K562 (cell line): ENCODE data around the gene ATP13A1. TPM values are rescaled to one million over a fixed set of nuclear protein-coding genes. Genes with fewer than 3 reads are reported as not detected.

Experiments used
- BHLHE40 ChIP-seq: IDR thresholded peaks from 2 replicates; pipeline ENCODE4 v1.6.1; 2011; ENCODE audit warnings: low read length, improper control_type of control experiment
- CEBPG ChIP-seq, 3 experiments: fragments of 200-800 bp in 1 of 3; sonication (Bioruptor generic) in 1 of 3; sonication (generic) in 1 of 3; formaldehyde crosslinking in 1 of 3; IDR thresholded peaks in 2 of 3; conservative IDR thresholded peaks in 1 of 3; 2 replicates each; pipeline versions ENCODE4 v1.6.1 to v1.8.0; 2016 to 2022; ENCODE audit warnings: missing compliant biosample characterization in 2 of 3, missing genetic modification characterization in 2 of 3, mild to moderate bottlenecking in 1 of 3, missing genetic modification reagents in 1 of 3
- CLOCK ChIP-seq: fragments of 250-450 bp; sonication (Bioruptor Pico); IDR thresholded peaks from 2 replicates; pipeline ENCODE4 v1.4.0; 2020; ENCODE audit warnings: mild to moderate bottlenecking, moderate library complexity, borderline replicate concordance
- DACH1 ChIP-seq: fragments of 450-650 bp; IDR thresholded peaks from 2 replicates; pipeline ENCODE4 v1.6.1; 2018; ENCODE audit not compliant: partially characterized antibody
- EP400 ChIP-seq: fragments of 450-650 bp; IDR thresholded peaks from 2 replicates; pipeline ENCODE4 v1.6.1; 2017; ENCODE audit warnings: antibody characterized with exemption, mild to moderate bottlenecking, moderate library complexity
- ERF ChIP-seq: fragments of 450-650 bp; formaldehyde crosslinking; IDR thresholded peaks from 2 replicates; pipeline ENCODE4 v1.4.0; 2020; ENCODE audit warnings: mild to moderate bottlenecking, mixed read lengths
- HDAC1 ChIP-seq, 2 experiments: fragments of 450-650 bp; IDR thresholded peaks; 2 replicates each; pipeline ENCODE4 v1.6.1; 2016 to 2017; ENCODE audit warnings: inconsistent platforms in 1 of 2, mild to moderate bottlenecking in 1 of 2, moderate library complexity in 1 of 2
- IRF1 ChIP-seq: sonication (generic); formaldehyde crosslinking; IDR thresholded peaks from 2 replicates; pipeline ENCODE4 v1.8.0; 2022; ENCODE audit warnings: missing genetic modification reagents, mild to moderate bottlenecking, borderline replicate concordance
- NCOA2 ChIP-seq, 2 experiments: fragments of 450-650 bp; IDR thresholded peaks; 2 replicates each; pipeline ENCODE4 v1.6.1; 2018; ENCODE audit warnings: mild to moderate bottlenecking in 2 of 2, moderate library complexity in 1 of 2; ENCODE audit not compliant: partially characterized antibody in 2 of 2
- POLR2AphosphoS2 ChIP-seq: IDR thresholded peaks from 2 replicates; pipeline ENCODE4 v1.6.1; 2012; ENCODE audit warnings: low read length, improper control_type of control experiment
- RB1 ChIP-seq: fragments of 450-650 bp; IDR thresholded peaks from 2 replicates; pipeline ENCODE4 v1.6.1; 2017; ENCODE audit warnings: low read depth, mild to moderate bottlenecking
- RBM25 ChIP-seq: fragments of 200-400 bp; formaldehyde crosslinking; IDR thresholded peaks from 2 replicates; pipeline ENCODE4 v1.6.1; 2018; ENCODE audit warnings: low read length, low read depth, moderate library complexity; ENCODE audit not compliant: severe bottlenecking
- SIN3B ChIP-seq: fragments of 450-650 bp; IDR thresholded peaks from 2 replicates; pipeline ENCODE4 v1.6.1; 2017; ENCODE audit warnings: low read depth, mild to moderate bottlenecking, moderate library complexity
- SLC30A9 ChIP-seq: fragments of 250-450 bp; sonication (Bioruptor Pico); IDR thresholded peaks from 2 replicates; pipeline ENCODE4 v1.8.0; 2022; ENCODE audit warnings: mild to moderate bottlenecking, moderate library complexity
- SMAD4 ChIP-seq: fragments of 250-450 bp; sonication (Bioruptor Pico); conservative IDR thresholded peaks from 2 replicates; pipeline ENCODE4 v1.8.0; 2021; ENCODE audit warnings: inconsistent platforms, mild to moderate bottlenecking, moderate library complexity
- SMARCE1 ChIP-seq: fragments of 450-650 bp; IDR thresholded peaks from 2 replicates; pipeline ENCODE4 v1.7.1; 2016; ENCODE audit warnings: mild to moderate bottlenecking
- SP1 ChIP-seq: sonication (generic); formaldehyde crosslinking; IDR thresholded peaks from 2 replicates; pipeline ENCODE4 v1.8.1; 2022; ENCODE audit warnings: mild to moderate bottlenecking, missing genetic modification reagents
- TSC22D4 ChIP-seq: fragments of 450-650 bp; IDR thresholded peaks from 2 replicates; pipeline ENCODE4 v1.6.1; 2016; ENCODE audit warnings: missing genetic modification characterization, missing biosample characterization, control low read depth
- U2AF2 ChIP-seq: fragments of 200-400 bp; formaldehyde crosslinking; optimal IDR thresholded peaks from 2 replicates; pipeline ENCODE3; 2017; ENCODE audit warnings: low read depth, mild to moderate bottlenecking, low read length
- ZC3H4 ChIP-seq: sonication (generic); formaldehyde crosslinking; IDR thresholded peaks from 2 replicates; pipeline ENCODE4 v1.9.0; 2021; ENCODE audit warnings: missing genetic modification reagents, borderline replicate concordance
- ZNF146 ChIP-seq: IDR thresholded peaks from one replicate; pipeline ENCODE4 v1.6.1; 2018; ENCODE audit warnings: missing compliant biosample characterization; ENCODE audit not compliant: unreplicated experiment
- ZNF239 ChIP-seq: fragments of 250-450 bp; sonication (Bioruptor Pico); IDR thresholded peaks from 2 replicates; pipeline ENCODE4 v1.4.0; 2020; ENCODE audit warnings: mild to moderate bottlenecking
- ZNF311 ChIP-seq: fragments of 250-450 bp; sonication (Bioruptor Pico); IDR thresholded peaks from 2 replicates; pipeline ENCODE4 v1.4.0; 2020; ENCODE audit warnings: mild to moderate bottlenecking, moderate library complexity
- ZNF408 ChIP-seq: fragments of 250-450 bp; sonication (Bioruptor Pico); IDR thresholded peaks from 2 replicates; pipeline ENCODE4 v1.4.0; 2020; ENCODE audit warnings: low read depth, mild to moderate bottlenecking, moderate library complexity
- ZNF436 ChIP-seq: fragments of 250-450, 450-650 bp; sonication (Bioruptor Pico); formaldehyde crosslinking; IDR thresholded peaks from 2 replicates; pipeline ENCODE4 v1.7.0; 2020; ENCODE audit warnings: mild to moderate bottlenecking
- ZNF561 ChIP-seq: fragments of 450-650 bp; formaldehyde crosslinking; conservative IDR thresholded peaks from 2 replicates; pipeline ENCODE4 v1.4.0; 2020; ENCODE audit warnings: mild to moderate bottlenecking, moderate library complexity
- ZNF717 ChIP-seq: fragments of 250-450 bp; sonication (Bioruptor Pico); IDR thresholded peaks from 2 replicates; pipeline ENCODE4 v1.5.0; 2021
- ZNF77 ChIP-seq: fragments of 250-450 bp; sonication (Bioruptor Pico); IDR thresholded peaks from 2 replicates; pipeline ENCODE4 v1.5.0; 2020
- polyA plus RNA-seq, 8 experiments: library from polyadenylated mRNA; depleted of rRNA in 4 of 8; stranded (reverse) in 5 of 8; unstranded in 3 of 8; fragments of >200 nt; fragmentation: Nextera tagmentation in 2 of 8; fragmentation: Illumina TruSeq in 1 of 8; extraction: Ambion mirVana in 2 of 8; extraction: Trizol in 1 of 8; gene quantifications; 2 replicates each; pipeline versions ENCODE4 v1.2.1 to v1.2.3, GENCODE V29; 2011 to 2014; ENCODE audit warnings: inconsistent platforms in 1 of 8, missing spikeins in 1 of 8
- total RNA-seq, 7 experiments: library from RNA; depleted of rRNA in 6 of 7; stranded (reverse); fragments of >200 nt in 6 of 7; fragmentation: Illumina TruSeq in 2 of 7; extraction: Trizol in 2 of 7; gene quantifications; 2 replicates each; pipeline versions ENCODE4 v1.2.1 to v1.2.3, GENCODE V29; 2011 to 2021; ENCODE audit warnings: low replicate concordance in 1 of 7

Gene ATP13A1
- total and polyA plus RNA-seq, 9 of the 15 experiments (the other 6 are each of a cell fraction or from before 2014, with no cell fraction given) = 0.90 to 83.8 (median 23.1) TPM

DNA sequence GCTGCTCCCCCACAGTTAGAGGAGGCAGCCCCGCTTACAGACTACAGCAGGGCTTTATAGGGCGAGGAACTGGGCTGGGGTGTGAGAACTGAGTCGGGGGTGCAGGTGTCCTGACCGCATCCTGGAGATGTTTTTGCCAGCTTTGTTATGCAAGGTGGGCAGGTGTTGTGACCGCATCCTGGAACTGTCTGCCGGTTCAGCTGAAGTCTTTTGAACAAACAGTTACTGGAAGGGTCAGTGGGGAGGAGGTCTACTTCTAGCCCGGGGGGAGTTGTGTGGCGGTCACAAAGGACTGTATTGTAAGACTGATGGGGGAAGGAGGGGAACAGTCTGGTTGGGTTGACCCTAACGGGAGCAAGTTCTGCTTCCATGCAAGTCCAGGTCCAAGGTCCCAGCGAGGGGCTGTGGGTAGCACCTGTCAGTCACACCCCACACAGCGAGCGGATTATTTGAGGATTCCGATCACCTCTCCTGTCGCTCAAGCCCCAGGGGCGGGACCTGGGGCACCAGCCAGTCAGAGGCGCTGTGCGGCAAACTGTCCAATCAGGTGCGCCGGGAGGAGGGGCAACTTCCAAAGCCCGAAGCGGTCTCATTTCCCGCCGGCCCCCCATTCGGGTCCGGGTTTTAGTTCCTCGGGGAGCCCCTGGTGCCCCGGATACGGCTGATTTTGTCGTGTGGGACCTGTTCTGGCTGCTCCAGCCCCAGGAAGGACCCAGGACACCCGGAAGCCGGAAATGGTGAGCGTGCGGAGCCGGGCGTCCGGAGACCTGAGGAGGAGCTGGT, 4.9 kb upstream of the ATP13A1 start, which contains the start of gene ZNF101 (continued):
- TF ChIP-seq NCOA2 (IDR thresholded peaks at IDR 0.05; ENCODE audit: partially characterized antibody in 2 of 2) (no peak), U2AF2 (no peak), SMAD4 (no peak), ZNF436 (CRISPR knock-in tag) (no peak), POLR2AphosphoS2 (peak; percentile 44; the same call in 1 of the 2 replicates), IRF1 (CRISPR knock-in tag) (no peak), ZNF77 (no peak), SMARCE1 (no peak), ZNF311 (CRISPR knock-in tag) (no peak), HDAC1 (IDR thresholded peaks at IDR 0.05) (no peak), SIN3B (no peak), ZNF561 (CRISPR knock-in tag) (no peak), EP400 (no peak; the same call in 1 of the 2 replicates), DACH1 (no peak), ZNF239 (CRISPR knock-in tag) (no peak), ZNF717 (CRISPR knock-in tag) (no peak), TSC22D4 (tag) (no peak), CEBPG (CRISPR knock-in tag; IDR thresholded peaks at IDR 0.05) (no peak), CEBPG (tag; conservative IDR thresholded peaks at IDR 0.05 in 1 of 2, IDR thresholded peaks at IDR 0.05 in 1 of 2) (no peak), CLOCK (CRISPR knock-in tag) (no peak), ZC3H4 (CRISPR knock-in tag) (no peak), BHLHE40 (no peak), ZNF408 (no peak), ERF (CRISPR knock-in tag) (no peak), SLC30A9 (no peak), RB1 (peak; percentile 91), SP1 (peak; percentile 57; the same call in 1 of the 2 replicates), ZNF146 (CRISPR knock-in tag) (no peak), RBM25 (peak; percentile 87)
